GM19035 (cell line): ENCODE data around the gene LNP1.
"Not testable (repeated sequence)": the region's sequence is repeated elsewhere in the genome, so short reads cannot be mapped to it uniquely, and the experiment has no call there.

Source experiments
- ATAC-seq: cut with Tn5 transposase; IDR thresholded peaks from one replicate; pipeline ENCODE4 v1.9.1; 2021; ENCODE audit not compliant: unreplicated experiment

LNP1 gene

GRCh38 chr3:100427699-100428098, 26.4 kb downstream of the LNP1 start:
- no peak for ATAC-seq

- no peak for ATAC-seq
Measured at GRCh38 chr3:100429187-100429716, 27.9 kb downstream of the LNP1 start.

GRCh38 chr3:100436951-100437350, 35.6 kb downstream of the LNP1 start:
- no peak for ATAC-seq

GRCh38 chr3:100437721-100438622, 36.6 kb downstream of the LNP1 start:
- no peak for ATAC-seq

- no peak for ATAC-seq
Measured at GRCh38 chr3:100438623-100438974, 37.3 kb downstream of the LNP1 start.

- no peak for ATAC-seq
Measured at GRCh38 chr3:100440895-100441294, 39.6 kb downstream of the LNP1 start.

GRCh38 chr3:100443690-100444089, 42.4 kb downstream of the LNP1 start:
- ATAC-seq: no peak

- not testable (repeated sequence) for ATAC-seq
Measured at GRCh38 chr3:100447067-100447466, 45.7 kb downstream of the LNP1 start.

- no peak for ATAC-seq
Measured at GRCh38 chr3:100448079-100448478, 46.7 kb downstream of the LNP1 start.

GRCh38 chr3:100449214-100449613, 47.9 kb downstream of the LNP1 start:
- no peak for ATAC-seq

GRCh38 chr3:100454677-100455076, 53.3 kb downstream of the LNP1 start:
- no peak for ATAC-seq

- ATAC-seq: no peak
Measured at GRCh38 chr3:100455841-100456550, 54.7 kb downstream of the LNP1 start.

- ATAC-seq: no peak
Measured at GRCh38 chr3:100456745-100457144, 55.4 kb downstream of the LNP1 start.

GRCh38 chr3:100457811-100458210, 56.5 kb downstream of the LNP1 start:
- ATAC-seq: no peak

GRCh38 chr3:100458814-100459213, 57.5 kb downstream of the LNP1 start:
- ATAC-seq: no peak

- peak; percentile 86 for ATAC-seq
Measured at GRCh38 chr3:100463002-100463401, 61.7 kb downstream of the LNP1 start.

- ATAC-seq: no peak
Measured at GRCh38 chr3:100463646-100464155, 62.4 kb downstream of the LNP1 start.

- peak; percentile 52 for ATAC-seq
Measured at GRCh38 chr3:100465892-100466777, 64.8 kb downstream of the LNP1 start.

GRCh38 chr3:100467133-100467532, 65.8 kb downstream of the LNP1 start:
- no peak for ATAC-seq

GRCh38 chr3:100468676-100469075, 67.3 kb downstream of the LNP1 start:
- ATAC-seq: no peak

GRCh38 chr3:100470951-100471350, 69.6 kb downstream of the LNP1 start:
- no peak for ATAC-seq
